PFSK-1 (cell line): ENCODE results near the gene RRM2.
A peak's percentile ranks its signal among the peaks of the same experiment; 100 is the strongest.

ENCODE experiments used
- FOXP2 ChIP-seq: optimal IDR thresholded peaks from 2 replicates; pipeline ENCODE3; 2011; ENCODE audit warnings: borderline replicate concordance, control low read depth, inconsistent platforms; ENCODE audit not compliant: insufficient read depth; ENCODE audit errors: extremely low read length, extremely low read depth
- POLR2AphosphoS5 ChIP-seq: IDR thresholded peaks from 2 replicates; pipeline ENCODE4 v1.6.1; 2012; ENCODE audit warnings: low read depth, mild to moderate bottlenecking, control low read depth, low read length, moderate library complexity
- REST ChIP-seq, 2 experiments: IDR thresholded peaks; 2 replicates each; pipeline versions ENCODE4 v1.6.1 to v1.8.0; 2011 to 2012; ENCODE audit warnings: low read depth in 2 of 2, low read length in 2 of 2, control low read depth in 1 of 2, inconsistent platforms in 1 of 2, mild to moderate bottlenecking in 1 of 2, moderate library complexity in 1 of 2; ENCODE audit not compliant: insufficient read depth in 1 of 2
- SIN3A ChIP-seq: IDR thresholded peaks from 2 replicates; pipeline ENCODE4 v1.6.1; 2012; ENCODE audit warnings: mild to moderate bottlenecking, low read length, moderate library complexity, borderline replicate concordance; ENCODE audit not compliant: insufficient read depth
- TAF1 ChIP-seq: IDR thresholded peaks from 2 replicates; pipeline ENCODE4 v1.6.1; 2012; ENCODE audit warnings: low read length, control low read depth, borderline replicate concordance; ENCODE audit not compliant: insufficient read depth

RRM2 gene

GRCh38 chr2:10132596-10132995 is 10.1 kb downstream of the RRM2 start:
- TF ChIP-seq FOXP2 (no peak), POLR2AphosphoS5 (no peak), TAF1 (no peak), REST (IDR thresholded peaks at IDR 0.05; ENCODE audit: insufficient read depth in 1 of 2, low read depth in 2 of 2, low read length in 2 of 2) (no peak), SIN3A (no peak)

- TF ChIP-seq FOXP2 (no peak), REST (IDR thresholded peaks at IDR 0.05; ENCODE audit: insufficient read depth in 1 of 2, low read depth in 2 of 2, low read length in 2 of 2) (no peak), TAF1 (no peak), SIN3A (no peak), POLR2AphosphoS5 (no peak; the same call in 1 of the 2 replicates)
Observed at GRCh38 chr2:10132996-10133647, 10.6 kb downstream of the RRM2 start.

GRCh38 chr2:10135296-10136089 is 13.0 kb downstream of the RRM2 start:
- no peak for TF ChIP-seq SIN3A
- no peak for TF ChIP-seq TAF1
- peak; percentile 66; the same call in 1 of the 2 replicates for TF ChIP-seq POLR2AphosphoS5

GRCh38 chr2:10136101-10136934 is 13.8 kb downstream of the RRM2 start:
- no peak; the same call in none of the 2 replicates for TF ChIP-seq POLR2AphosphoS5
- TF ChIP-seq SIN3A, result no peak
- no peak for TF ChIP-seq FOXP2
- TF ChIP-seq REST (IDR thresholded peaks at IDR 0.05; ENCODE audit: insufficient read depth in 1 of 2, low read depth in 2 of 2, low read length in 2 of 2), result no peak
- TF ChIP-seq TAF1, result no peak

GRCh38 chr2:10137053-10137843 is 14.7 kb downstream of the RRM2 start:
- no peak; the same call in 1 of the 2 replicates for TF ChIP-seq POLR2AphosphoS5
- no peak for TF ChIP-seq FOXP2
- TF ChIP-seq SIN3A, result no peak
- TF ChIP-seq REST (IDR thresholded peaks at IDR 0.05; ENCODE audit: insufficient read depth in 1 of 2, low read depth in 2 of 2, low read length in 2 of 2), result no peak
- no peak for TF ChIP-seq TAF1
